SK-N-SH (cell line): ENCODE results near the gene CHML. TPM values are rescaled to one million over a fixed set of nuclear protein-coding genes. Genes with fewer than 3 reads are reported as not detected.
A peak's percentile ranks its signal among the peaks of the same experiment; 100 is the strongest.

Experiments
- CTCF ChIA-PET: fragments of 300-600, 350-600 bp; formaldehyde crosslinking; extraction: SDS; loops from one replicate; lab custom pipeline; 2021; lab: Yijun Ruan, JAX
- POLR2A ChIA-PET: fragments of 350-600 bp; sonication (Branson Sonifier 250); formaldehyde crosslinking; extraction: SDS; loops from one replicate; lab custom pipeline; 2020; ENCODE audit warnings: antibody characterized with exemption, inconsistent platforms; lab: Yijun Ruan, JAX
- DNase-seq: peaks from one replicate; pipeline ENCODE4 v3.0.0; 2012
- H2AFZ ChIP-seq: fragments of 200-600 bp; sonication (generic); 2 replicates; pipeline ENCODE4 v1.8.1; 2016; ENCODE audit warnings: antibody characterized with exemption, mild to moderate bottlenecking, low read depth
- H3F3A ChIP-seq: fragments of 200-600 bp; sonication (generic); replicated peaks from 2 replicates; pipeline ENCODE3; 2016; ENCODE audit warnings: antibody characterized with exemption, mild to moderate bottlenecking; ENCODE audit not compliant: insufficient read depth
- H3K27ac ChIP-seq, 2 experiments: fragments of 200-500 bp in 1 of 2; fragments of 200-600 bp in 1 of 2; sonication (Bioruptor generic) in 1 of 2; sonication (generic), shearing (Covaris generic) in 1 of 2; 2 replicates each; pipeline versions ENCODE4 v1.5.1 to v1.6.1; 2014 to 2016; ENCODE audit warnings: low read depth in 2 of 2, inconsistent platforms in 1 of 2, low read length in 1 of 2, mild to moderate bottlenecking in 1 of 2, mixed read lengths in 1 of 2
- H3K27me3 ChIP-seq: fragments of 200-600 bp; sonication (generic), shearing (Covaris generic); 2 replicates; pipeline ENCODE4 v1.6.1; 2016; ENCODE audit warnings: mixed run types; ENCODE audit not compliant: insufficient read depth
- H3K36me3 ChIP-seq, 2 experiments: fragments of 200-500 bp in 1 of 2; fragments of 200-600 bp in 1 of 2; sonication (Bioruptor generic) in 1 of 2; sonication (generic) in 1 of 2; replicated peaks in 1 of 2; 2 replicates each; pipeline versions ENCODE3 to v1.5.1; 2014 to 2016; ENCODE audit warnings: low read length in 1 of 2, mild to moderate bottlenecking in 1 of 2; ENCODE audit not compliant: insufficient read depth in 2 of 2, control insufficient read depth in 1 of 2
- H3K4me1 ChIP-seq, 2 experiments: fragments of 200-500 bp in 1 of 2; fragments of 200-600 bp in 1 of 2; sonication (Bioruptor generic) in 1 of 2; sonication (generic), shearing (Covaris generic) in 1 of 2; 2 replicates each; pipeline versions ENCODE4 v1.5.1 to v1.6.1; 2014 to 2016; ENCODE audit warnings: low read depth in 1 of 2, low read length in 1 of 2, mixed run types in 1 of 2; ENCODE audit not compliant: insufficient read depth in 2 of 2, control insufficient read depth in 1 of 2
- H3K4me2 ChIP-seq: fragments of 200-600 bp; sonication (generic), shearing (Covaris generic); 2 replicates; pipeline ENCODE4 v1.6.1; 2017; ENCODE audit warnings: mixed run types
- H3K4me3 ChIP-seq, 2 experiments: fragments of 200-500 bp in 1 of 2; fragments of 200-600 bp in 1 of 2; sonication (Bioruptor generic) in 1 of 2; sonication (generic), shearing (Covaris generic) in 1 of 2; 2 replicates each; pipeline versions ENCODE4 v1.5.1 to v1.8.1; 2014 to 2016; ENCODE audit warnings: low read depth in 2 of 2, inconsistent platforms in 1 of 2, low read length in 1 of 2, mild to moderate bottlenecking in 1 of 2, mixed read lengths in 1 of 2, moderate library complexity in 1 of 2
- H3K79me2 ChIP-seq: fragments of 200-600 bp; sonication (generic); 2 replicates; pipeline ENCODE4 v1.8.1; 2017; ENCODE audit warnings: mild to moderate bottlenecking; ENCODE audit not compliant: insufficient read depth
- H3K9ac ChIP-seq: fragments of 200-600 bp; sonication (generic); 2 replicates; pipeline ENCODE4 v1.6.1; 2017; ENCODE audit warnings: mixed run types
- H3K9me2 ChIP-seq: fragments of 200-600 bp; sonication (generic); 2 replicates; pipeline ENCODE4 v1.6.1; 2017; ENCODE audit warnings: mixed run types
- H3K9me3 ChIP-seq: fragments of 200-600 bp; sonication (generic); 2 replicates; pipeline ENCODE4 v1.6.1; 2017; ENCODE audit warnings: mixed run types, mild to moderate bottlenecking, moderate library complexity
- H4K20me1 ChIP-seq: fragments of 200-600 bp; sonication (generic); 2 replicates; pipeline ENCODE4 v1.6.1; 2017; ENCODE audit warnings: mild to moderate bottlenecking, mixed run types; ENCODE audit not compliant: insufficient read depth
- FOXM1 ChIP-seq: IDR thresholded peaks from 2 replicates; pipeline ENCODE4 v1.4.0; 2012; ENCODE audit warnings: low read depth, mild to moderate bottlenecking
- JUND ChIP-seq: IDR thresholded peaks from 2 replicates; pipeline ENCODE4 v1.4.0; 2012
- MEF2A ChIP-seq: IDR thresholded peaks from 2 replicates; pipeline ENCODE4 v1.4.0; 2012; ENCODE audit warnings: low read depth, borderline replicate concordance
- NFIC ChIP-seq: IDR thresholded peaks from 2 replicates; pipeline ENCODE4 v1.4.0; 2012; ENCODE audit warnings: borderline replicate concordance
- NRF1 ChIP-seq: IDR thresholded peaks from 2 replicates; pipeline ENCODE4 v1.6.1; 2012; ENCODE audit warnings: low read depth, mild to moderate bottlenecking, low read length
- POLR2AphosphoS5 ChIP-seq: IDR thresholded peaks from 2 replicates; pipeline ENCODE4 v1.6.1; 2012; ENCODE audit warnings: low read depth, low read length
- RXRA ChIP-seq: IDR thresholded peaks from 2 replicates; pipeline ENCODE4 v1.4.0; 2012; ENCODE audit warnings: low read depth, mild to moderate bottlenecking, borderline replicate concordance
- SIN3A ChIP-seq: IDR thresholded peaks from 2 replicates; pipeline ENCODE4 v1.6.1; 2012; ENCODE audit warnings: low read depth, mild to moderate bottlenecking, low read length, moderate library complexity, borderline replicate concordance
- TEAD4 ChIP-seq: IDR thresholded peaks from 2 replicates; pipeline ENCODE4 v1.4.0; 2012; ENCODE audit warnings: mild to moderate bottlenecking, borderline replicate concordance; ENCODE audit not compliant: insufficient read depth
- YY1 ChIP-seq: IDR thresholded peaks from 2 replicates; pipeline ENCODE4 v1.4.0; 2012; ENCODE audit warnings: low read depth, mild to moderate bottlenecking
- WGBS: methylation state at CpG from one replicate; pipeline ENCODE4 v1.1.6; 2017; ENCODE audit warnings: low lambda C conversion rate; 5-methylcytosine and 5-hydroxymethylcytosine counted together
- polyA plus RNA-seq, 3 experiments: library from polyadenylated mRNA; depleted of rRNA; stranded (reverse); fragments of >200 nt; gene quantifications; 2 replicates each; pipeline ENCODE4 v1.2.3, GENCODE V29; 2012
- TF ChIP-seq, protein P1 (sequence below): IDR thresholded peaks from 2 replicates; pipeline ENCODE4 v1.4.0; 2012; ENCODE audit warnings: low read depth, borderline replicate concordance
- TF ChIP-seq, protein P2 (sequence below): fragments of 200-600 bp; sonication (generic); IDR thresholded peaks from 2 replicates; pipeline ENCODE4 v1.6.1; 2017; ENCODE audit warnings: antibody characterized with exemption, mild to moderate bottlenecking, moderate library complexity
- TF ChIP-seq, protein P3 (sequence below): IDR thresholded peaks from 2 replicates; pipeline ENCODE4; 2012

Gene CHML
- polyA plus RNA-seq, 1 of the 3 experiments (the other 2 are of a cell fraction) = 3.0 TPM

DNA sequence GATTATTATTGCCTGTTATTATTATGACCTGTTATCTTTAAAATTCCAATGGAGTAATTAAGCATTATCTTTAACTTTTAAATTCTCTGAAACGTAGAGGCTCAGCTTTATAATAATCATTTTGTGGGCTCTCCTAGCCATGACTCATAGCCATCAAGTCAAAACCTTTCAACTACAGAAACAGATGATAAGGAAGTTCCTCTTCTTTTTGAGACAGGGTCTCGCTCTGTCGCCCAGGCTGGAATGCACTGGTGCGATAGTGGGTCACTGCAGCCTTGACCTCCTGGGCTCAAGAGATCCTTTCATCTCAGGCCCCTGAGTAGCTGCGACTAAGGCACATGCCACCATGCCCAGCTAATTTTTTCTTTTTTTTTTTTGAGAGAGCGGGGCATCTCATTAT is 43.5 kb downstream of the CHML start:
- no peak for DNase-seq
- CTCF ChIA-PET = interaction anchor here (2.1 kb wide), 1 partner anchor 14 kb away, joined by 14 read pairs; no protein-coding TSS in a partner anchor
- no peak for TF ChIP-seq FOXM1
- TF ChIP-seq, protein P1, sequence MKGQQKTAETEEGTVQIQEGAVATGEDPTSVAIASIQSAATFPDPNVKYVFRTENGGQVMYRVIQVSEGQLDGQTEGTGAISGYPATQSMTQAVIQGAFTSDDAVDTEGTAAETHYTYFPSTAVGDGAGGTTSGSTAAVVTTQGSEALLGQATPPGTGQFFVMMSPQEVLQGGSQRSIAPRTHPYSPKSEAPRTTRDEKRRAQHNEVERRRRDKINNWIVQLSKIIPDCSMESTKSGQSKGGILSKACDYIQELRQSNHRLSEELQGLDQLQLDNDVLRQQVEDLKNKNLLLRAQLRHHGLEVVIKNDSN = no peak
- TF ChIP-seq, protein P2, sequence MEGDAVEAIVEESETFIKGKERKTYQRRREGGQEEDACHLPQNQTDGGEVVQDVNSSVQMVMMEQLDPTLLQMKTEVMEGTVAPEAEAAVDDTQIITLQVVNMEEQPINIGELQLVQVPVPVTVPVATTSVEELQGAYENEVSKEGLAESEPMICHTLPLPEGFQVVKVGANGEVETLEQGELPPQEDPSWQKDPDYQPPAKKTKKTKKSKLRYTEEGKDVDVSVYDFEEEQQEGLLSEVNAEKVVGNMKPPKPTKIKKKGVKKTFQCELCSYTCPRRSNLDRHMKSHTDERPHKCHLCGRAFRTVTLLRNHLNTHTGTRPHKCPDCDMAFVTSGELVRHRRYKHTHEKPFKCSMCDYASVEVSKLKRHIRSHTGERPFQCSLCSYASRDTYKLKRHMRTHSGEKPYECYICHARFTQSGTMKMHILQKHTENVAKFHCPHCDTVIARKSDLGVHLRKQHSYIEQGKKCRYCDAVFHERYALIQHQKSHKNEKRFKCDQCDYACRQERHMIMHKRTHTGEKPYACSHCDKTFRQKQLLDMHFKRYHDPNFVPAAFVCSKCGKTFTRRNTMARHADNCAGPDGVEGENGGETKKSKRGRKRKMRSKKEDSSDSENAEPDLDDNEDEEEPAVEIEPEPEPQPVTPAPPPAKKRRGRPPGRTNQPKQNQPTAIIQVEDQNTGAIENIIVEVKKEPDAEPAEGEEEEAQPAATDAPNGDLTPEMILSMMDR = no peak
- TF ChIP-seq NFIC = no peak
- TF ChIP-seq RXRA = no peak
- no peak for TF ChIP-seq MEF2A
- no peak for TF ChIP-seq YY1
- no peak for TF ChIP-seq TEAD4
- TF ChIP-seq NRF1 = no peak
- TF ChIP-seq SIN3A = no peak
- H3K9me2 ChIP-seq = no peaks in the 10 kb centered on the region
- no peaks in the 10 kb centered on the region for H3K27me3 ChIP-seq
- peaks cover 4 to 13% of the 10 kb centered on the region in 2 experiments for H3K36me3 ChIP-seq
- no peaks in the 10 kb centered on the region for H4K20me1 ChIP-seq
- H3K9me3 ChIP-seq = no peaks in the 10 kb centered on the region
- H3K4me2 ChIP-seq = no peak overlapping the region
- peaks cover 0 to 10% of the 10 kb centered on the region in 2 experiments; a peak in 2 of 4 replicates for H3K4me1 ChIP-seq
- H3K79me2 ChIP-seq = no peaks in the 10 kb centered on the region
- H3K27ac ChIP-seq = no peak overlapping the region
- 90% methylated on average over 6 of the region's 6 CpGs for whole genome bisulfite sequencing
- H3F3A ChIP-seq = peaks cover 23% of the 10 kb centered on the region
- H2AFZ ChIP-seq = no peak overlapping the region
- no peak overlapping the region for H3K4me3 ChIP-seq
- no peak overlapping the region for H3K9ac ChIP-seq
- POLR2A ChIA-PET = no interaction called here

DNA sequence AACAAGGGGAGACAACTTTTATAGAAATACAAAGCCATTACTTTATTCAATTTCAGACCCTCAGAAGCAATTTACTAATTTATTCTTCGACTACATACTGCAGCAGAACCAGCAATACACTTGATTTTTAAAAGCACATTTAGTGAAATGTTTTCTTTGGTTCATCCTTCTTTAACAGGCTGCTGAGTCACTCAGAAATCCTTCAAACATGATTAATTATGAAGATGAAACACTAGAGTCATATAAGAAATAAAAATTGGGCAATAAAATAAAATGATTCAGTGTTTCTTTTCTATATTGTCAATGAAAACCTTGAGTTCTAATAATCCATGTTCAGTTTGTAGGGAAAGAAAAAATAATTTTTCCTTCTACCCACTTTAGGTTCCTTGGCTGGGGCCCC is 47.0 kb downstream of the CHML start:
- Histone ChIP-seq H4K20me1 (no peaks in the 10 kb centered on the region), H3K36me3 (peaks cover 4 to 13% of the 10 kb centered on the region in 2 experiments), H3K27me3 (no peaks in the 10 kb centered on the region), H3K4me2 (0 out of 2 replicates have a peak overlapping the region, but pooled peaks have one; percentile 47), H3K27ac (peak overlapping the region in 1 of 2 experiments; percentile 48; a peak in 2 of 4 replicates), H3K79me2 (no peaks in the 10 kb centered on the region), H3K9me2 (no peaks in the 10 kb centered on the region), H3K4me1 (peaks cover 0 to 13% of the 10 kb centered on the region in 2 experiments; a peak in 1 of 4 replicates), H3K4me3 (no peak overlapping the region), H3F3A (peaks cover 17% of the 10 kb centered on the region), H3K9me3 (no peaks in the 10 kb centered on the region), H3K9ac (no peak overlapping the region), H2AFZ (no peak overlapping the region)
- TF ChIP-seq POLR2AphosphoS5 (no peak), JUND (0 out of 2 replicates have a peak, but pooled peaks have one; percentile 20)
- TF ChIP-seq, protein P3, sequence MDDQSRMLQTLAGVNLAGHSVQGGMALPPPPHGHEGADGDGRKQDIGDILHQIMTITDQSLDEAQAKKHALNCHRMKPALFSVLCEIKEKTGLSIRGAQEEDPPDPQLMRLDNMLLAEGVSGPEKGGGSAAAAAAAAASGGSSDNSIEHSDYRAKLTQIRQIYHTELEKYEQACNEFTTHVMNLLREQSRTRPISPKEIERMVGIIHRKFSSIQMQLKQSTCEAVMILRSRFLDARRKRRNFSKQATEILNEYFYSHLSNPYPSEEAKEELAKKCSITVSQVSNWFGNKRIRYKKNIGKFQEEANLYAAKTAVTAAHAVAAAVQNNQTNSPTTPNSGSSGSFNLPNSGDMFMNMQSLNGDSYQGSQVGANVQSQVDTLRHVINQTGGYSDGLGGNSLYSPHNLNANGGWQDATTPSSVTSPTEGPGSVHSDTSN = peak; percentile 54
- ChIA-PET CTCF (interaction anchor here (1.4 kb wide), 1 partner anchor 18 kb away, joined by 8 read pairs; no protein-coding TSS in a partner anchor), POLR2A (no interaction called here)
- WGBS = 71% methylated on average over 1 of the region's 1 CpG
- DNase-seq = no peak
